Activated CD8-positive, alpha-beta T cell treated with anti-CD3 and anti-CD28 coated beads for 36 hours (primary cell): Measurements from ENCODE around the gene NMUR1. TPM values are rescaled to one million over a fixed set of nuclear protein-coding genes. Genes with fewer than 3 reads are reported as not detected.

Experiments used
- ATAC-seq: fragments of 200-7000 bp; cut with Tn5 transposase; one replicate; pipeline ENCODE4 v1.10.0; 2021; ENCODE audit warnings: mild to moderate bottlenecking, moderate library complexity
- CTCF ChIA-PET: fragments of 350-600 bp; sonication (Branson Sonifier 250); formaldehyde crosslinking; loops from one replicate; lab custom pipeline; 2021; ENCODE audit warnings: antibody characterized with exemption; lab: Charles Lee
- POLR2A ChIA-PET: fragments of 350-600 bp; sonication (Branson Sonifier 250); formaldehyde crosslinking; loops from one replicate; lab custom pipeline; 2021; ENCODE audit warnings: antibody characterized with exemption; lab: Charles Lee
- DNase-seq: peaks from one replicate; pipeline ENCODE4 v3.0.0-alpha.2; 2020
- H3K27ac Mint-ChIP-seq: one replicate; pipeline ENCODE4 v1.8.0; 2021; ENCODE audit warnings: mild to moderate bottlenecking, mixed read lengths
- H3K27me3 Mint-ChIP-seq: one replicate; pipeline ENCODE4 v1.8.0; 2021; ENCODE audit warnings: mixed read lengths
- H3K36me3 Mint-ChIP-seq: one replicate; pipeline ENCODE4 v1.8.0; 2021; ENCODE audit warnings: low read depth, mixed read lengths
- H3K4me1 Mint-ChIP-seq: one replicate; pipeline ENCODE4 v1.8.0; 2021; ENCODE audit warnings: low read depth, mixed read lengths
- H3K4me3 Mint-ChIP-seq: one replicate; pipeline ENCODE4 v1.8.0; 2021; ENCODE audit warnings: mild to moderate bottlenecking, moderate library complexity, mixed read lengths
- H3K9me3 Mint-ChIP-seq: one replicate; pipeline ENCODE4 v1.8.0; 2021; ENCODE audit warnings: mixed read lengths
- intact Hi-C: fragments of 100-400 bp; cut with micrococcal nuclease; formaldehyde crosslinking; loops from one replicate; pipeline ENCODE4 v1.10.0; 2022
- total RNA-seq, 2 experiments: library from RNA; stranded (reverse); gene quantifications; one replicate each; pipeline ENCODE4 v1.2.3, GENCODE V29; 2021
- TF ChIP-seq, protein P1 (sequence below): fragments of 200-600 bp; IDR thresholded peaks from one replicate; pipeline ENCODE4 v1.8.0; 2022; ENCODE audit warnings: antibody characterized with exemption, mild to moderate bottlenecking

The NMUR1 gene
- total RNA-seq, 2 experiments from 2014 or later = 0.09 TPM; not detected in 1

GRCh38 chr2:231546014-231546715 lies 15.9 kb upstream of the NMUR1 start:
- Mint-ChIP-seq H3K9me3 (peaks cover 12% of the 10 kb centered on the region), H3K27me3 (no peaks in the 10 kb centered on the region), H3K4me1 (peaks cover 21% of the 10 kb centered on the region), H3K27ac (peak overlapping the region; percentile 96), H3K36me3 (peaks cover 4% of the 10 kb centered on the region), H3K4me3 (no peak overlapping the region)
- intact Hi-C loops = no loop called here
- CTCF ChIA-PET = interaction anchor here (0.6 to 2.5 kb wide), 5 partner anchors 11 to 66 kb away, joined by 3 to 9 read pairs (median 6); partner anchors contain the start of gene NMUR1
- POLR2A ChIA-PET = interaction anchor here (0.7 to 1.3 kb wide), 8 partner anchors 12 to 208 kb away, joined by 3 to 4 read pairs (median 3); no protein-coding TSS in a partner anchor
- ATAC-seq (no peak), DNase-seq (no peak)
- TF ChIP-seq, protein P1, sequence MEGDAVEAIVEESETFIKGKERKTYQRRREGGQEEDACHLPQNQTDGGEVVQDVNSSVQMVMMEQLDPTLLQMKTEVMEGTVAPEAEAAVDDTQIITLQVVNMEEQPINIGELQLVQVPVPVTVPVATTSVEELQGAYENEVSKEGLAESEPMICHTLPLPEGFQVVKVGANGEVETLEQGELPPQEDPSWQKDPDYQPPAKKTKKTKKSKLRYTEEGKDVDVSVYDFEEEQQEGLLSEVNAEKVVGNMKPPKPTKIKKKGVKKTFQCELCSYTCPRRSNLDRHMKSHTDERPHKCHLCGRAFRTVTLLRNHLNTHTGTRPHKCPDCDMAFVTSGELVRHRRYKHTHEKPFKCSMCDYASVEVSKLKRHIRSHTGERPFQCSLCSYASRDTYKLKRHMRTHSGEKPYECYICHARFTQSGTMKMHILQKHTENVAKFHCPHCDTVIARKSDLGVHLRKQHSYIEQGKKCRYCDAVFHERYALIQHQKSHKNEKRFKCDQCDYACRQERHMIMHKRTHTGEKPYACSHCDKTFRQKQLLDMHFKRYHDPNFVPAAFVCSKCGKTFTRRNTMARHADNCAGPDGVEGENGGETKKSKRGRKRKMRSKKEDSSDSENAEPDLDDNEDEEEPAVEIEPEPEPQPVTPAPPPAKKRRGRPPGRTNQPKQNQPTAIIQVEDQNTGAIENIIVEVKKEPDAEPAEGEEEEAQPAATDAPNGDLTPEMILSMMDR = no peak

GRCh38 chr2:231545105-231545902 lies 15.1 kb upstream of the NMUR1 start:
- H3K4me1 Mint-ChIP-seq = peaks cover 21% of the 10 kb centered on the region
- POLR2A ChIA-PET = interaction anchor here (0.9 to 1.3 kb wide), 3 partner anchors 13 to 30 kb away, joined by 3 to 4 read pairs (median 3); no protein-coding TSS in a partner anchor
- H3K36me3 Mint-ChIP-seq = peaks cover 4% of the 10 kb centered on the region
- peak; percentile 94 for DNase-seq
- peaks cover 12% of the 10 kb centered on the region for H3K9me3 Mint-ChIP-seq
- no peaks in the 10 kb centered on the region for H3K27me3 Mint-ChIP-seq
- peak; percentile 96 for ATAC-seq
- intact Hi-C loops = no loop called here
- H3K4me3 Mint-ChIP-seq = peak overlapping the region; percentile 57
- CTCF ChIA-PET = interaction anchor here (0.6 to 2.5 kb wide), 5 partner anchors 13 to 67 kb away, joined by 3 to 9 read pairs (median 6); partner anchors contain the start of gene NMUR1
- TF ChIP-seq, protein P1 = no peak
- H3K27ac Mint-ChIP-seq = peak overlapping the region; percentile 96

DNA sequence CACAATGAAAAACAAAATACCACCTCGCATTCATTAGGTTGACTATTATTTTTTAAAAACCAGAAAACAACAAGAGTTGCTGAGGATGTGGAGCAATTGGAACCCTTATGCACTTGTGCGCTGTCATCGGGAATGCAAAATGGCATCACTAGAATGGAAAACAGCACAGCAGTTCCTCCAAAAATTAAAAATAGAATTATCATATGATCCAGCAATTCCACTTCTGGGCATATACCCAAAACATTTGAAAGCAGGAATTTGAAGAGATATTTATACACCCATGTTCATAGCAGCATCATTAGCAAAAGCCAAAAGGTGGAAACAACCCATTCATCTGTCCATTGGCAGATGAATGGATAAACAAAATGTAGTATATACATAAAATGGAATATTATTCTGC lies 11.9 kb upstream of the NMUR1 start:
- H3K27ac Mint-ChIP-seq = no peak overlapping the region
- intact Hi-C loops = no loop called here

GRCh38 chr2:231541645-231542044 lies 11.4 kb upstream of the NMUR1 start:
- TF ChIP-seq, protein P1 = no peak
- Mint-ChIP-seq H3K4me3 (no peak overlapping the region), H3K27me3 (no peaks in the 10 kb centered on the region), H3K36me3 (peaks cover 4% of the 10 kb centered on the region), H3K9me3 (peaks cover 12% of the 10 kb centered on the region), H3K4me1 (peaks cover 20% of the 10 kb centered on the region), H3K27ac (no peak overlapping the region)
- intact Hi-C loops = no loop called here
- ATAC-seq = no peak
- ChIA-PET POLR2A (no interaction called here), CTCF (interaction anchor here (0.9 to 1.2 kb wide), 3 partner anchors 11 to 25 kb away, joined by 3 to 5 read pairs (median 4); partner anchors contain the start of gene NMUR1)
- DNase-seq = peak; percentile 59

More for the DNA sequence above, 11.9 kb upstream of the NMUR1 start:
- ChIA-PET POLR2A (interaction anchor here (1.0 to 1.2 kb wide), 2 partner anchors 12 to 79 kb away, joined by 3 to 4 read pairs; no protein-coding TSS in a partner anchor), CTCF (interaction anchor here (1.0 to 2.7 kb wide), 3 partner anchors 11 to 25 kb away, joined by 3 to 10 read pairs (median 4); no protein-coding TSS in a partner anchor)
- Mint-ChIP-seq H3K4me3 (no peak overlapping the region), H3K4me1 (peaks cover 20% of the 10 kb centered on the region), H3K27me3 (no peaks in the 10 kb centered on the region), H3K9me3 (peaks cover 12% of the 10 kb centered on the region), H3K36me3 (peaks cover 4% of the 10 kb centered on the region)
- DNase-seq (no peak), ATAC-seq (no peak)
- TF ChIP-seq, protein P1 = no peak
